HG03060 (cell line): ENCODE results near the gene LLCFC1.

Experiments used
- ATAC-seq: cut with Tn5 transposase; IDR thresholded peaks from one replicate; pipeline ENCODE4 v1.9.1; 2021; ENCODE audit warnings: low read depth, moderate number of reproducible peaks; ENCODE audit not compliant: unreplicated experiment

Gene LLCFC1

GRCh38 chr7:142908921-142909890 lies 30.1 kb upstream of the LLCFC1 start:
- ATAC-seq, result no peak

- ATAC-seq, result no peak
These were observed 29.3 kb upstream of the LLCFC1 start for GRCh38 chr7:142910031-142910433.

GRCh38 chr7:142910481-142910880 lies 28.8 kb upstream of the LLCFC1 start:
- no peak for ATAC-seq

- ATAC-seq, result no peak
These were observed 26.2 kb upstream of the LLCFC1 start for GRCh38 chr7:142913051-142913450.

GRCh38 chr7:142913566-142913965 lies 25.7 kb upstream of the LLCFC1 start:
- ATAC-seq, result no peak

- ATAC-seq, result no peak
These were observed 25.2 kb upstream of the LLCFC1 start for GRCh38 chr7:142914121-142914520.

- no peak for ATAC-seq
These were observed 24.0 kb upstream of the LLCFC1 start for GRCh38 chr7:142915315-142915714.

GRCh38 chr7:142916508-142916907 lies 22.8 kb upstream of the LLCFC1 start:
- no peak for ATAC-seq

GRCh38 chr7:142917447-142917846 lies 21.8 kb upstream of the LLCFC1 start:
- ATAC-seq, result no peak

GRCh38 chr7:142918901-142919300 lies 20.4 kb upstream of the LLCFC1 start:
- no peak for ATAC-seq

- ATAC-seq, result no peak
These were observed 19.6 kb upstream of the LLCFC1 start for GRCh38 chr7:142919656-142920055.

GRCh38 chr7:142923391-142923790 lies 15.9 kb upstream of the LLCFC1 start:
- no peak for ATAC-seq

- no peak for ATAC-seq
These were observed 13.9 kb upstream of the LLCFC1 start for GRCh38 chr7:142925413-142925812.

- ATAC-seq, result no peak
These were observed 12.1 kb upstream of the LLCFC1 start for GRCh38 chr7:142927085-142927745.

GRCh38 chr7:142927949-142928348 lies 11.3 kb upstream of the LLCFC1 start:
- no peak for ATAC-seq

- ATAC-seq, result no peak
These were observed 9.1 kb upstream of the LLCFC1 start for GRCh38 chr7:142930126-142930730.

- no peak for ATAC-seq
These were observed 6.7 kb upstream of the LLCFC1 start for GRCh38 chr7:142932386-142933091.

GRCh38 chr7:142933092-142933475 lies 6.2 kb upstream of the LLCFC1 start:
- ATAC-seq, result no peak

- no peak for ATAC-seq
These were observed 5.7 kb upstream of the LLCFC1 start, which contains the start of gene TRPV5 for GRCh38 chr7:142933624-142934023. TSS of gene TRPV5 (minus strand) at chr7:142933746. CDS start at chr7:142933459, 287 bp downstream.

GRCh38 chr7:142934056-142934455 lies 5.2 kb upstream of the LLCFC1 start:
- ATAC-seq, result no peak
